ENCODE measurements around the gene HDAC7. TPM values are rescaled to one million over a fixed set of nuclear protein-coding genes. Genes with fewer than 3 reads are reported as not detected.
A peak's percentile ranks its signal among the peaks of the same experiment; 100 is the strongest.

Gene HDAC7
- total and polyA plus RNA-seq, 2 donors from 2014 or later: 35.0 to 132 TPM

DNA sequence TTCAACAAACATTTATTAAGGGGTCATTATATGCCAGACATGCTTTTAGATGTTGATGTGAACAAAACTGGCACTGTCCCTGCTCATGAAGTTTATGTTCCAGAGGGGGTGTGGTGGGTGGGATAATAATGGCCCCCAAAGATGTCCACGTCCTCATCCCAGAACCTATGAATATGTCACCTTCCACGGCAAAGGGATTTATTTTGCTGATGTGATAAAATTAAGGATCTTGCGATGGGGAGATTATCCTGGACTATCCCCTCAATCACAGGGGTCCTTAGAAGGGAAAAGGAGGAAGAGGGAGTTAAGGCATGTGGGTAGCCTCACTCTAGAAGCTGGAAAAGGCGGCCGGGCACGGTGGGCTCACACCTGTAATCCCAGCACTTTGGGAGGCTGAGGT is 48.4 kb downstream of the HDAC7 start:
- no peak for FAIRE-seq
- intact Hi-C loops (cut with DNase I): no loop called here
- Histone ChIP-seq H3K36me3 (ENCODE audit: control insufficient read depth in 2 of 3, insufficient read depth in 3 of 3, low read length in 3 of 3) (no peaks in the 10 kb centered on the region), H3K9ac (ENCODE audit: low read length in 3 of 3) (no peak overlapping the region), H3K4me3 (ENCODE audit: low read length in 3 of 3) (no peak overlapping the region), H3K4me1 (ENCODE audit: control insufficient read depth in 2 of 3, insufficient read depth in 2 of 3, low read depth in 1 of 3, low read length in 3 of 3) (peaks cover 0 to 26% (median 16%) of the 10 kb centered on the region in 3 donors), H3K27ac (ENCODE audit: low read depth in 2 of 2, low read length in 2 of 2) (no peak overlapping the region), H3K27me3 (ENCODE audit: control insufficient read depth, insufficient read depth, low read length) (no peaks in the 10 kb centered on the region), H3K9me3 (ENCODE audit: control insufficient read depth in 2 of 3, insufficient read depth in 1 of 3, low read length in 3 of 3) (no peaks in the 10 kb centered on the region)
- peak in 1 of 5 donors; percentile 29 for DNase-seq
- TF ChIP-seq, protein P1, sequence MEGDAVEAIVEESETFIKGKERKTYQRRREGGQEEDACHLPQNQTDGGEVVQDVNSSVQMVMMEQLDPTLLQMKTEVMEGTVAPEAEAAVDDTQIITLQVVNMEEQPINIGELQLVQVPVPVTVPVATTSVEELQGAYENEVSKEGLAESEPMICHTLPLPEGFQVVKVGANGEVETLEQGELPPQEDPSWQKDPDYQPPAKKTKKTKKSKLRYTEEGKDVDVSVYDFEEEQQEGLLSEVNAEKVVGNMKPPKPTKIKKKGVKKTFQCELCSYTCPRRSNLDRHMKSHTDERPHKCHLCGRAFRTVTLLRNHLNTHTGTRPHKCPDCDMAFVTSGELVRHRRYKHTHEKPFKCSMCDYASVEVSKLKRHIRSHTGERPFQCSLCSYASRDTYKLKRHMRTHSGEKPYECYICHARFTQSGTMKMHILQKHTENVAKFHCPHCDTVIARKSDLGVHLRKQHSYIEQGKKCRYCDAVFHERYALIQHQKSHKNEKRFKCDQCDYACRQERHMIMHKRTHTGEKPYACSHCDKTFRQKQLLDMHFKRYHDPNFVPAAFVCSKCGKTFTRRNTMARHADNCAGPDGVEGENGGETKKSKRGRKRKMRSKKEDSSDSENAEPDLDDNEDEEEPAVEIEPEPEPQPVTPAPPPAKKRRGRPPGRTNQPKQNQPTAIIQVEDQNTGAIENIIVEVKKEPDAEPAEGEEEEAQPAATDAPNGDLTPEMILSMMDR (IDR thresholded peaks at IDR 0.05; ENCODE audit: borderline replicate concordance, extremely low read depth, insufficient read depth): no peak

- Histone ChIP-seq H3K4me1 (ENCODE audit: control insufficient read depth in 2 of 3, insufficient read depth in 2 of 3, low read depth in 1 of 3, low read length in 3 of 3) (peaks cover 0 to 22% (median 8%) of the 10 kb centered on the region in 3 donors), H3K27ac (ENCODE audit: low read depth in 2 of 2, low read length in 2 of 2) (peak overlapping the region in 1 of 2 donors; percentile 14)
- FAIRE-seq: no peak
Observed at GRCh38 chr12:47770086-47770726, 49.5 kb downstream of the HDAC7 start.

GRCh38 chr12:47769234-47770085 is 50.2 kb downstream of the HDAC7 start:
- TF ChIP-seq, protein P1 (IDR thresholded peaks at IDR 0.05; ENCODE audit: borderline replicate concordance, extremely low read depth, insufficient read depth): no peak
- Histone ChIP-seq H3K9ac (ENCODE audit: low read length in 3 of 3) (no peak overlapping the region), H3K27me3 (ENCODE audit: control insufficient read depth, insufficient read depth, low read length) (no peaks in the 10 kb centered on the region), H3K36me3 (ENCODE audit: control insufficient read depth in 2 of 3, insufficient read depth in 3 of 3, low read length in 3 of 3) (no peaks in the 10 kb centered on the region), H3K4me1 (ENCODE audit: control insufficient read depth in 2 of 3, insufficient read depth in 2 of 3, low read depth in 1 of 3, low read length in 3 of 3) (peaks cover 0 to 19% (median 8%) of the 10 kb centered on the region in 3 donors), H3K9me3 (ENCODE audit: control insufficient read depth in 2 of 3, insufficient read depth in 1 of 3, low read length in 3 of 3) (no peaks in the 10 kb centered on the region), H3K4me3 (ENCODE audit: low read length in 3 of 3) (no peak overlapping the region), H3K27ac (ENCODE audit: low read depth in 2 of 2, low read length in 2 of 2) (peak overlapping the region in 1 of 2 donors; percentile 14)
- intact Hi-C loops (cut with DNase I): no loop called here
- DNase-seq (no peak), FAIRE-seq (no peak)

More at GRCh38 chr12:47770086-47770726, 49.5 kb downstream of the HDAC7 start:
- DNase-seq: no peak
- Histone ChIP-seq H3K27me3 (ENCODE audit: control insufficient read depth, insufficient read depth, low read length) (no peaks in the 10 kb centered on the region), H3K9ac (ENCODE audit: low read length in 3 of 3) (no peak overlapping the region), H3K9me3 (ENCODE audit: control insufficient read depth in 2 of 3, insufficient read depth in 1 of 3, low read length in 3 of 3) (no peaks in the 10 kb centered on the region), H3K36me3 (ENCODE audit: control insufficient read depth in 2 of 3, insufficient read depth in 3 of 3, low read length in 3 of 3) (no peaks in the 10 kb centered on the region), H3K4me3 (ENCODE audit: low read length in 3 of 3) (no peak overlapping the region)
- TF ChIP-seq, protein P1 (IDR thresholded peaks at IDR 0.05; ENCODE audit: borderline replicate concordance, extremely low read depth, insufficient read depth): no peak
- intact Hi-C loops (cut with DNase I): no loop called here

Measured in kidney (tissue), 14 donors.